A549 (cell line): Measurements from ENCODE around the gene AGAP3.

Experiments
- CHD2 ChIP-seq: fragments of 150-350 bp; IDR thresholded peaks from 2 replicates; pipeline ENCODE4 v1.6.1; 2014; ENCODE audit warnings: low read length; ENCODE audit not compliant: partially characterized antibody
- CHD4 ChIP-seq: fragments of 200-600 bp; sonication (generic); IDR thresholded peaks from 2 replicates; pipeline ENCODE4 v1.6.1; 2016; ENCODE audit warnings: antibody characterized with exemption, mild to moderate bottlenecking, borderline replicate concordance
- EP300 ChIP-seq, 2 experiments: fragments of >200 bp; sonication (Bioruptor Twin); formaldehyde crosslinking; IDR thresholded peaks; 2 replicates in 1 of 2; 3 replicates in 1 of 2; pipeline ENCODE4 v1.6.1; 2016 to 2017
- ESRRA ChIP-seq: fragments of 150-350 bp; IDR thresholded peaks from 2 replicates; pipeline ENCODE4 v1.6.1; 2014; ENCODE audit warnings: mild to moderate bottlenecking, low read length, borderline replicate concordance
- MAFK ChIP-seq: fragments of 450-650 bp; IDR thresholded peaks from 2 replicates; pipeline ENCODE4 v1.6.1; 2014; ENCODE audit not compliant: partially characterized antibody
- NFE2L2 ChIP-seq: fragments of 150-350 bp; conservative IDR thresholded peaks from 2 replicates; pipeline ENCODE4 v1.6.1; 2014; ENCODE audit warnings: low read length
- RFX5 ChIP-seq: fragments of 450-650 bp; IDR thresholded peaks from 2 replicates; pipeline ENCODE4 v1.7.1; 2014; ENCODE audit warnings: antibody characterized with exemption, mild to moderate bottlenecking, moderate library complexity
- RNF2 ChIP-seq: fragments of 200-600 bp; sonication (generic); IDR thresholded peaks from 2 replicates; pipeline ENCODE4 v1.6.1; 2016; ENCODE audit warnings: low read depth, mild to moderate bottlenecking, antibody characterized with exemption, moderate library complexity, borderline replicate concordance
- TP53 ChIP-seq: fragments of 250-450 bp; sonication (Bioruptor Pico); IDR thresholded peaks from 2 replicates; pipeline ENCODE4 v1.5.0; 2021; ENCODE audit warnings: mild to moderate bottlenecking, moderate library complexity
- TF ChIP-seq, protein P1 (sequence below): fragments of 450-650 bp; IDR thresholded peaks from 2 replicates; pipeline ENCODE4 v1.6.1; 2014; ENCODE audit warnings: antibody characterized with exemption
- TF ChIP-seq, protein P2 (sequence below): fragments of >200 bp; sonication (Bioruptor Twin); formaldehyde crosslinking; IDR thresholded peaks from 3 replicates; pipeline ENCODE4 v1.5.1; 2016
- TF ChIP-seq, protein P3 (sequence below): fragments of 150-350 bp; IDR thresholded peaks from 2 replicates; pipeline ENCODE4 v1.6.1; 2014; ENCODE audit warnings: low read depth, mild to moderate bottlenecking, low read length
- TF ChIP-seq, protein P4 (sequence below): IDR thresholded peaks from 2 replicates; pipeline ENCODE4 v1.6.1; 2012

DNA sequence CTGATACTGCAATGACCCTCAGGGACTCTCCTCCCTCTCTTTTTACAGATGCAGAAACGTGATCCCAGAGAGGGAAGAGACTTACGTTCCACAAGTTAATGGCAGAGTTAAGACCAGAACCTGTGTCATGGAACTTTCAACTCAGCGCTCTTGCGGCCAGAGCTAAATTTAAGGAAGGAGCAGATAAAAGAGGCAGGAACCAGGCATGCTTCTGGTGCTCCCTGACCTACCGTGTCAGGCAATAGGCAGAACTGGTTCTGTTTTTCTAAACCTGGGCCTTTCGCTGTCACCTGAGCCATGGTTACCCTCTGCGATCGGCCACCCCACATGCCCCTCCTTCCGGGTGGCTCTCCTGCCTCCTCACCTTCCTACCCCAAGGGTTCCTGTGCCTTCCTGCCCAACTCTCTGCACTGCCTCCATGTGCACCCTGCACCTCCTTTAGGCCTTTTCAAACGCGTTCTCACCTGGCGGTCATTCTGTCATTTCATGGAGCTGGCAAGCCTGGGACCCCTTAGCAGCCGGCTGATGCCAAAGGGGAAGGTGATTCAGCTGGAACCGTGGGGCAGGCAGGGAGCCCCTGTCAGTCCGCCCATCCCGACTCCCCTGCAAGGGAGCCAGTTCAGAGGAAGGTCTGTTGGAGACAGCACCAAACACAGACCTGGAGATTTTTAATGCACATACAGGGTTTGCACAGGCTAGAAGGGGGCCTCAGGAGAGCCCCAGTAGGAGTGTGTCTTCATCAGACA lies 88.9 kb downstream of the AGAP3 start:
- TF ChIP-seq RFX5 (no peak), TP53 (no peak), EP300 (IDR thresholded peaks at IDR 0.05) (no peak), CHD2 (no peak), RNF2 (no peak), ESRRA (no peak), CHD4 (no peak), NFE2L2 (no peak), MAFK (no peak)
- TF ChIP-seq, protein P1, sequence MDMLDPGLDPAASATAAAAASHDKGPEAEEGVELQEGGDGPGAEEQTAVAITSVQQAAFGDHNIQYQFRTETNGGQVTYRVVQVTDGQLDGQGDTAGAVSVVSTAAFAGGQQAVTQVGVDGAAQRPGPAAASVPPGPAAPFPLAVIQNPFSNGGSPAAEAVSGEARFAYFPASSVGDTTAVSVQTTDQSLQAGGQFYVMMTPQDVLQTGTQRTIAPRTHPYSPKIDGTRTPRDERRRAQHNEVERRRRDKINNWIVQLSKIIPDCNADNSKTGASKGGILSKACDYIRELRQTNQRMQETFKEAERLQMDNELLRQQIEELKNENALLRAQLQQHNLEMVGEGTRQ = no peak
- TF ChIP-seq, protein P2, sequence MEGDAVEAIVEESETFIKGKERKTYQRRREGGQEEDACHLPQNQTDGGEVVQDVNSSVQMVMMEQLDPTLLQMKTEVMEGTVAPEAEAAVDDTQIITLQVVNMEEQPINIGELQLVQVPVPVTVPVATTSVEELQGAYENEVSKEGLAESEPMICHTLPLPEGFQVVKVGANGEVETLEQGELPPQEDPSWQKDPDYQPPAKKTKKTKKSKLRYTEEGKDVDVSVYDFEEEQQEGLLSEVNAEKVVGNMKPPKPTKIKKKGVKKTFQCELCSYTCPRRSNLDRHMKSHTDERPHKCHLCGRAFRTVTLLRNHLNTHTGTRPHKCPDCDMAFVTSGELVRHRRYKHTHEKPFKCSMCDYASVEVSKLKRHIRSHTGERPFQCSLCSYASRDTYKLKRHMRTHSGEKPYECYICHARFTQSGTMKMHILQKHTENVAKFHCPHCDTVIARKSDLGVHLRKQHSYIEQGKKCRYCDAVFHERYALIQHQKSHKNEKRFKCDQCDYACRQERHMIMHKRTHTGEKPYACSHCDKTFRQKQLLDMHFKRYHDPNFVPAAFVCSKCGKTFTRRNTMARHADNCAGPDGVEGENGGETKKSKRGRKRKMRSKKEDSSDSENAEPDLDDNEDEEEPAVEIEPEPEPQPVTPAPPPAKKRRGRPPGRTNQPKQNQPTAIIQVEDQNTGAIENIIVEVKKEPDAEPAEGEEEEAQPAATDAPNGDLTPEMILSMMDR = no peak
- TF ChIP-seq, protein P3, sequence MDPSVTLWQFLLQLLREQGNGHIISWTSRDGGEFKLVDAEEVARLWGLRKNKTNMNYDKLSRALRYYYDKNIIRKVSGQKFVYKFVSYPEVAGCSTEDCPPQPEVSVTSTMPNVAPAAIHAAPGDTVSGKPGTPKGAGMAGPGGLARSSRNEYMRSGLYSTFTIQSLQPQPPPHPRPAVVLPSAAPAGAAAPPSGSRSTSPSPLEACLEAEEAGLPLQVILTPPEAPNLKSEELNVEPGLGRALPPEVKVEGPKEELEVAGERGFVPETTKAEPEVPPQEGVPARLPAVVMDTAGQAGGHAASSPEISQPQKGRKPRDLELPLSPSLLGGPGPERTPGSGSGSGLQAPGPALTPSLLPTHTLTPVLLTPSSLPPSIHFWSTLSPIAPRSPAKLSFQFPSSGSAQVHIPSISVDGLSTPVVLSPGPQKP = no peak
- TF ChIP-seq, protein P4, sequence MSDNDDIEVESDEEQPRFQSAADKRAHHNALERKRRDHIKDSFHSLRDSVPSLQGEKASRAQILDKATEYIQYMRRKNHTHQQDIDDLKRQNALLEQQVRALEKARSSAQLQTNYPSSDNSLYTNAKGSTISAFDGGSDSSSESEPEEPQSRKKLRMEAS = no peak
